SK-N-SH (cell line): ENCODE measurements around the gene STYXL2. TPM values are rescaled to one million over a fixed set of nuclear protein-coding genes. Genes with fewer than 3 reads are reported as not detected.

ENCODE experiments used
- CTCF ChIA-PET: fragments of 300-600, 350-600 bp; formaldehyde crosslinking; extraction: SDS; loops from one replicate; lab custom pipeline; 2021; lab: Yijun Ruan, JAX
- POLR2A ChIA-PET: fragments of 350-600 bp; sonication (Branson Sonifier 250); formaldehyde crosslinking; extraction: SDS; loops from one replicate; lab custom pipeline; 2020; ENCODE audit warnings: antibody characterized with exemption, inconsistent platforms; lab: Yijun Ruan, JAX
- DNase-seq: peaks from one replicate; pipeline ENCODE4 v3.0.0; 2012
- H2AFZ ChIP-seq: fragments of 200-600 bp; sonication (generic); 2 replicates; pipeline ENCODE4 v1.8.1; 2016; ENCODE audit warnings: antibody characterized with exemption, mild to moderate bottlenecking, low read depth
- H3F3A ChIP-seq: fragments of 200-600 bp; sonication (generic); replicated peaks from 2 replicates; pipeline ENCODE3; 2016; ENCODE audit warnings: antibody characterized with exemption, mild to moderate bottlenecking; ENCODE audit not compliant: insufficient read depth
- H3K27ac ChIP-seq, 2 experiments: fragments of 200-500 bp in 1 of 2; fragments of 200-600 bp in 1 of 2; sonication (Bioruptor generic) in 1 of 2; sonication (generic), shearing (Covaris generic) in 1 of 2; 2 replicates each; pipeline versions ENCODE4 v1.5.1 to v1.6.1; 2014 to 2016; ENCODE audit warnings: low read depth in 2 of 2, inconsistent platforms in 1 of 2, low read length in 1 of 2, mild to moderate bottlenecking in 1 of 2, mixed read lengths in 1 of 2
- H3K27me3 ChIP-seq: fragments of 200-600 bp; sonication (generic), shearing (Covaris generic); 2 replicates; pipeline ENCODE4 v1.6.1; 2016; ENCODE audit warnings: mixed run types; ENCODE audit not compliant: insufficient read depth
- H3K36me3 ChIP-seq, 2 experiments: fragments of 200-500 bp in 1 of 2; fragments of 200-600 bp in 1 of 2; sonication (Bioruptor generic) in 1 of 2; sonication (generic) in 1 of 2; replicated peaks in 1 of 2; 2 replicates each; pipeline versions ENCODE3 to v1.5.1; 2014 to 2016; ENCODE audit warnings: low read length in 1 of 2, mild to moderate bottlenecking in 1 of 2; ENCODE audit not compliant: insufficient read depth in 2 of 2, control insufficient read depth in 1 of 2
- H3K4me1 ChIP-seq, 2 experiments: fragments of 200-500 bp in 1 of 2; fragments of 200-600 bp in 1 of 2; sonication (Bioruptor generic) in 1 of 2; sonication (generic), shearing (Covaris generic) in 1 of 2; 2 replicates each; pipeline versions ENCODE4 v1.5.1 to v1.6.1; 2014 to 2016; ENCODE audit warnings: low read depth in 1 of 2, low read length in 1 of 2, mixed run types in 1 of 2; ENCODE audit not compliant: insufficient read depth in 2 of 2, control insufficient read depth in 1 of 2
- H3K4me2 ChIP-seq: fragments of 200-600 bp; sonication (generic), shearing (Covaris generic); 2 replicates; pipeline ENCODE4 v1.6.1; 2017; ENCODE audit warnings: mixed run types
- H3K4me3 ChIP-seq, 2 experiments: fragments of 200-500 bp in 1 of 2; fragments of 200-600 bp in 1 of 2; sonication (Bioruptor generic) in 1 of 2; sonication (generic), shearing (Covaris generic) in 1 of 2; 2 replicates each; pipeline versions ENCODE4 v1.5.1 to v1.8.1; 2014 to 2016; ENCODE audit warnings: low read depth in 2 of 2, inconsistent platforms in 1 of 2, low read length in 1 of 2, mild to moderate bottlenecking in 1 of 2, mixed read lengths in 1 of 2, moderate library complexity in 1 of 2
- H3K79me2 ChIP-seq: fragments of 200-600 bp; sonication (generic); 2 replicates; pipeline ENCODE4 v1.8.1; 2017; ENCODE audit warnings: mild to moderate bottlenecking; ENCODE audit not compliant: insufficient read depth
- H3K9ac ChIP-seq: fragments of 200-600 bp; sonication (generic); 2 replicates; pipeline ENCODE4 v1.6.1; 2017; ENCODE audit warnings: mixed run types
- H3K9me2 ChIP-seq: fragments of 200-600 bp; sonication (generic); 2 replicates; pipeline ENCODE4 v1.6.1; 2017; ENCODE audit warnings: mixed run types
- H3K9me3 ChIP-seq: fragments of 200-600 bp; sonication (generic); 2 replicates; pipeline ENCODE4 v1.6.1; 2017; ENCODE audit warnings: mixed run types, mild to moderate bottlenecking, moderate library complexity
- H4K20me1 ChIP-seq: fragments of 200-600 bp; sonication (generic); 2 replicates; pipeline ENCODE4 v1.6.1; 2017; ENCODE audit warnings: mild to moderate bottlenecking, mixed run types; ENCODE audit not compliant: insufficient read depth
- CTCF ChIP-seq: fragments of 200-600 bp; sonication (generic); IDR thresholded peaks from 2 replicates; pipeline ENCODE4 v1.6.1; 2017; ENCODE audit warnings: antibody characterized with exemption, mild to moderate bottlenecking, moderate library complexity
- EZH2phosphoT487 ChIP-seq: fragments of 200-600 bp; sonication (generic); IDR thresholded peaks from 2 replicates; pipeline ENCODE4 v1.6.1; 2017; ENCODE audit warnings: low read depth, mixed run types, mild to moderate bottlenecking, antibody characterized with exemption, moderate library complexity, borderline replicate concordance
- FOXJ3 ChIP-seq: sonication (generic); formaldehyde crosslinking; IDR thresholded peaks from 2 replicates; pipeline ENCODE4 v1.5.1; 2020; ENCODE audit warnings: mild to moderate bottlenecking, missing genetic modification reagents
- GABPA ChIP-seq: IDR thresholded peaks from 2 replicates; pipeline ENCODE4 v1.4.0; 2012; ENCODE audit warnings: low read depth, mild to moderate bottlenecking
- GATA2 ChIP-seq: sonication (generic); formaldehyde crosslinking; IDR thresholded peaks from 2 replicates; pipeline ENCODE4 v1.5.0; 2020; ENCODE audit warnings: mild to moderate bottlenecking, missing genetic modification reagents
- NFIC ChIP-seq: IDR thresholded peaks from 2 replicates; pipeline ENCODE4 v1.4.0; 2012; ENCODE audit warnings: borderline replicate concordance
- NRF1 ChIP-seq: IDR thresholded peaks from 2 replicates; pipeline ENCODE4 v1.6.1; 2012; ENCODE audit warnings: low read depth, mild to moderate bottlenecking, low read length
- RAD21 ChIP-seq: IDR thresholded peaks from 2 replicates; pipeline ENCODE4 v1.6.1; 2012; ENCODE audit warnings: mild to moderate bottlenecking, low read length
- RFX5 ChIP-seq: IDR thresholded peaks from 2 replicates; pipeline ENCODE4 v1.6.1; 2012; ENCODE audit warnings: mild to moderate bottlenecking, improper control_type of control experiment, low read length
- SMC3 ChIP-seq: IDR thresholded peaks from 2 replicates; pipeline ENCODE4 v1.6.1; 2012; ENCODE audit warnings: low read depth, low read length, improper control_type of control experiment
- TAF1 ChIP-seq: IDR thresholded peaks from 2 replicates; pipeline ENCODE4 v1.6.1; 2012; ENCODE audit warnings: low read depth, mild to moderate bottlenecking, low read length, moderate library complexity, borderline replicate concordance
- USF1 ChIP-seq: IDR thresholded peaks from 2 replicates; pipeline ENCODE4 v1.4.0; 2012; ENCODE audit warnings: low read depth, borderline replicate concordance
- YY1 ChIP-seq: IDR thresholded peaks from 2 replicates; pipeline ENCODE4 v1.4.0; 2012; ENCODE audit warnings: low read depth, mild to moderate bottlenecking
- WGBS: methylation state at CpG from one replicate; pipeline ENCODE4 v1.1.6; 2017; ENCODE audit warnings: low lambda C conversion rate; 5-methylcytosine and 5-hydroxymethylcytosine counted together
- polyA plus RNA-seq, 3 experiments: library from polyadenylated mRNA; depleted of rRNA; stranded (reverse); fragments of >200 nt; gene quantifications; 2 replicates each; pipeline ENCODE4 v1.2.3, GENCODE V29; 2012
- TF ChIP-seq, protein P1 (sequence below): fragments of 150-350 bp; IDR thresholded peaks from 2 replicates; pipeline ENCODE4 v1.6.1; 2017; ENCODE audit warnings: antibody characterized with exemption, low read length, low read depth, borderline replicate concordance
- TF ChIP-seq, protein P2 (sequence below): IDR thresholded peaks from 2 replicates; pipeline ENCODE4 v1.6.1; 2012; ENCODE audit warnings: mild to moderate bottlenecking, low read depth, low read length, moderate library complexity
- TF ChIP-seq, protein P3 (sequence below): IDR thresholded peaks from 2 replicates; pipeline ENCODE4 v1.4.0; 2012; ENCODE audit warnings: low read depth
- TF ChIP-seq, protein P4 (sequence below): fragments of 150-350 bp; IDR thresholded peaks from 2 replicates; pipeline ENCODE4 v1.6.1; 2016; ENCODE audit warnings: mild to moderate bottlenecking, low read depth, low read length
- TF ChIP-seq, protein P5 (sequence below): IDR thresholded peaks from 2 replicates; pipeline ENCODE4 v1.4.0; 2012; ENCODE audit warnings: low read depth, borderline replicate concordance

STYXL2 gene
- polyA plus RNA-seq, 1 of the 3 experiments (the other 2 are of a cell fraction): not detected

GRCh38 chr1:167109125-167109524, 15.2 kb downstream of the STYXL2 start:
- Histone ChIP-seq H3K9ac (no peak overlapping the region), H3K9me3 (no peaks in the 10 kb centered on the region), H3K79me2 (no peaks in the 10 kb centered on the region), H3K4me1 (no peaks in the 10 kb centered on the region), H3K4me2 (no peak overlapping the region), H2AFZ (no peak overlapping the region), H3K36me3 (no peaks in the 10 kb centered on the region), H3K4me3 (no peak overlapping the region), H3K9me2 (no peaks in the 10 kb centered on the region), H4K20me1 (no peaks in the 10 kb centered on the region), H3K27me3 (no peaks in the 10 kb centered on the region), H3K27ac (no peak overlapping the region), H3F3A (no peaks in the 10 kb centered on the region)
- 15% methylated on average over 2 of the region's 2 CpGs for WGBS
- no peak for DNase-seq
- ChIA-PET POLR2A (no interaction called here), CTCF (interaction anchor here (1.5 kb wide), 1 partner anchor 42 kb away, joined by 3 read pairs; no protein-coding TSS in a partner anchor)
- TF ChIP-seq RFX5: no peak
- TF ChIP-seq, protein P1, sequence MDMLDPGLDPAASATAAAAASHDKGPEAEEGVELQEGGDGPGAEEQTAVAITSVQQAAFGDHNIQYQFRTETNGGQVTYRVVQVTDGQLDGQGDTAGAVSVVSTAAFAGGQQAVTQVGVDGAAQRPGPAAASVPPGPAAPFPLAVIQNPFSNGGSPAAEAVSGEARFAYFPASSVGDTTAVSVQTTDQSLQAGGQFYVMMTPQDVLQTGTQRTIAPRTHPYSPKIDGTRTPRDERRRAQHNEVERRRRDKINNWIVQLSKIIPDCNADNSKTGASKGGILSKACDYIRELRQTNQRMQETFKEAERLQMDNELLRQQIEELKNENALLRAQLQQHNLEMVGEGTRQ: no peak
- TF ChIP-seq GATA2 (CRISPR knock-in tag): no peak
- TF ChIP-seq USF1: no peak
- TF ChIP-seq YY1: no peak
- TF ChIP-seq TAF1: no peak
- TF ChIP-seq FOXJ3 (CRISPR knock-in tag): no peak
- TF ChIP-seq SMC3: no peak
- no peak for TF ChIP-seq CTCF
- no peak for TF ChIP-seq GABPA
- TF ChIP-seq, protein P2, sequence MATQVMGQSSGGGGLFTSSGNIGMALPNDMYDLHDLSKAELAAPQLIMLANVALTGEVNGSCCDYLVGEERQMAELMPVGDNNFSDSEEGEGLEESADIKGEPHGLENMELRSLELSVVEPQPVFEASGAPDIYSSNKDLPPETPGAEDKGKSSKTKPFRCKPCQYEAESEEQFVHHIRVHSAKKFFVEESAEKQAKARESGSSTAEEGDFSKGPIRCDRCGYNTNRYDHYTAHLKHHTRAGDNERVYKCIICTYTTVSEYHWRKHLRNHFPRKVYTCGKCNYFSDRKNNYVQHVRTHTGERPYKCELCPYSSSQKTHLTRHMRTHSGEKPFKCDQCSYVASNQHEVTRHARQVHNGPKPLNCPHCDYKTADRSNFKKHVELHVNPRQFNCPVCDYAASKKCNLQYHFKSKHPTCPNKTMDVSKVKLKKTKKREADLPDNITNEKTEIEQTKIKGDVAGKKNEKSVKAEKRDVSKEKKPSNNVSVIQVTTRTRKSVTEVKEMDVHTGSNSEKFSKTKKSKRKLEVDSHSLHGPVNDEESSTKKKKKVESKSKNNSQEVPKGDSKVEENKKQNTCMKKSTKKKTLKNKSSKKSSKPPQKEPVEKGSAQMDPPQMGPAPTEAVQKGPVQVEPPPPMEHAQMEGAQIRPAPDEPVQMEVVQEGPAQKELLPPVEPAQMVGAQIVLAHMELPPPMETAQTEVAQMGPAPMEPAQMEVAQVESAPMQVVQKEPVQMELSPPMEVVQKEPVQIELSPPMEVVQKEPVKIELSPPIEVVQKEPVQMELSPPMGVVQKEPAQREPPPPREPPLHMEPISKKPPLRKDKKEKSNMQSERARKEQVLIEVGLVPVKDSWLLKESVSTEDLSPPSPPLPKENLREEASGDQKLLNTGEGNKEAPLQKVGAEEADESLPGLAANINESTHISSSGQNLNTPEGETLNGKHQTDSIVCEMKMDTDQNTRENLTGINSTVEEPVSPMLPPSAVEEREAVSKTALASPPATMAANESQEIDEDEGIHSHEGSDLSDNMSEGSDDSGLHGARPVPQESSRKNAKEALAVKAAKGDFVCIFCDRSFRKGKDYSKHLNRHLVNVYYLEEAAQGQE: no peak
- TF ChIP-seq, protein P3, sequence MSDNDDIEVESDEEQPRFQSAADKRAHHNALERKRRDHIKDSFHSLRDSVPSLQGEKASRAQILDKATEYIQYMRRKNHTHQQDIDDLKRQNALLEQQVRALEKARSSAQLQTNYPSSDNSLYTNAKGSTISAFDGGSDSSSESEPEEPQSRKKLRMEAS: no peak
- no peak for TF ChIP-seq NFIC
- TF ChIP-seq, protein P4, sequence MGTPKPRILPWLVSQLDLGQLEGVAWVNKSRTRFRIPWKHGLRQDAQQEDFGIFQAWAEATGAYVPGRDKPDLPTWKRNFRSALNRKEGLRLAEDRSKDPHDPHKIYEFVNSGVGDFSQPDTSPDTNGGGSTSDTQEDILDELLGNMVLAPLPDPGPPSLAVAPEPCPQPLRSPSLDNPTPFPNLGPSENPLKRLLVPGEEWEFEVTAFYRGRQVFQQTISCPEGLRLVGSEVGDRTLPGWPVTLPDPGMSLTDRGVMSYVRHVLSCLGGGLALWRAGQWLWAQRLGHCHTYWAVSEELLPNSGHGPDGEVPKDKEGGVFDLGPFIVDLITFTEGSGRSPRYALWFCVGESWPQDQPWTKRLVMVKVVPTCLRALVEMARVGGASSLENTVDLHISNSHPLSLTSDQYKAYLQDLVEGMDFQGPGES: no peak
- no peak for TF ChIP-seq EZH2phosphoT487
- no peak for TF ChIP-seq RAD21
- TF ChIP-seq NRF1: no peak
- TF ChIP-seq, protein P5, sequence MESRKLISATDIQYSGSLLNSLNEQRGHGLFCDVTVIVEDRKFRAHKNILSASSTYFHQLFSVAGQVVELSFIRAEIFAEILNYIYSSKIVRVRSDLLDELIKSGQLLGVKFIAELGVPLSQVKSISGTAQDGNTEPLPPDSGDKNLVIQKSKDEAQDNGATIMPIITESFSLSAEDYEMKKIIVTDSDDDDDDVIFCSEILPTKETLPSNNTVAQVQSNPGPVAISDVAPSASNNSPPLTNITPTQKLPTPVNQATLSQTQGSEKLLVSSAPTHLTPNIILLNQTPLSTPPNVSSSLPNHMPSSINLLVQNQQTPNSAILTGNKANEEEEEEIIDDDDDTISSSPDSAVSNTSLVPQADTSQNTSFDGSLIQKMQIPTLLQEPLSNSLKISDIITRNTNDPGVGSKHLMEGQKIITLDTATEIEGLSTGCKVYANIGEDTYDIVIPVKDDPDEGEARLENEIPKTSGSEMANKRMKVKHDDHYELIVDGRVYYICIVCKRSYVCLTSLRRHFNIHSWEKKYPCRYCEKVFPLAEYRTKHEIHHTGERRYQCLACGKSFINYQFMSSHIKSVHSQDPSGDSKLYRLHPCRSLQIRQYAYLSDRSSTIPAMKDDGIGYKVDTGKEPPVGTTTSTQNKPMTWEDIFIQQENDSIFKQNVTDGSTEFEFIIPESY: no peak
